Esophagus squamous epithelium (tissue), 4 donors: ENCODE data around the gene RMI2.

Source experiments
- CTCF ChIP-seq, 6 experiments: fragments of 450-650 bp in 4 of 6; fragments of 200-600 bp in 2 of 6; sonication (generic) in 2 of 6; IDR thresholded peaks; one replicate each; pipeline ENCODE4 v1.5.1; 2016 to 2019; ENCODE audit warnings: antibody characterized with exemption in 6 of 6, mild to moderate bottlenecking in 4 of 6, moderate library complexity in 4 of 6
- POLR2A ChIP-seq, 4 donors: fragments of 450-650 bp; IDR thresholded peaks; one replicate each; pipeline ENCODE4 v1.6.1; 2017; ENCODE audit warnings: antibody characterized with exemption in 4 of 4, mild to moderate bottlenecking in 4 of 4, moderate library complexity in 3 of 4

GRCh38 chr16:11355862-11356261 is 10.6 kb downstream of the RMI2 start:
- TF ChIP-seq POLR2A (IDR thresholded peaks at IDR 0.05): no peak
- TF ChIP-seq CTCF (IDR thresholded peaks at IDR 0.05): no peak
